Fibroblast of lung (primary cell): ENCODE measurements around the gene CIB1. TPM values are rescaled to one million over a fixed set of nuclear protein-coding genes. Genes with fewer than 3 reads are reported as not detected.

Experiments
- DNase-seq, 2 donors: peaks; one replicate each; pipeline versions ENCODE4 v3.0.0 to v3.0.0-alpha.2; 2010; ENCODE audit warnings: low read depth in 2 of 2
- H2AFZ ChIP-seq: 2 replicates; pipeline ENCODE4 v1.5.1; 2012; ENCODE audit warnings: low read length, control low read depth, inconsistent platforms
- H3K27ac ChIP-seq: 2 replicates; pipeline ENCODE4 v1.5.1; 2011; ENCODE audit warnings: low read length, control low read depth; ENCODE audit not compliant: insufficient read depth
- H3K27me3 ChIP-seq: 2 replicates; pipeline ENCODE4 v1.5.1; 2011; ENCODE audit warnings: mild to moderate bottlenecking, low read length; ENCODE audit not compliant: control insufficient read depth, insufficient read depth
- H3K36me3 ChIP-seq: 2 replicates; pipeline ENCODE4 v1.5.1; 2011; ENCODE audit warnings: low read length; ENCODE audit not compliant: control insufficient read depth, insufficient read depth
- H3K4me1 ChIP-seq: 2 replicates; pipeline ENCODE4 v1.5.1; 2011; ENCODE audit warnings: low read length; ENCODE audit not compliant: control insufficient read depth, insufficient read depth; ENCODE audit errors: extremely low read depth
- H3K4me2 ChIP-seq: 2 replicates; pipeline ENCODE4 v1.5.1; 2011; ENCODE audit warnings: low read length, control low read depth; ENCODE audit not compliant: insufficient read depth; ENCODE audit errors: extremely low read depth
- H3K4me3 ChIP-seq, 4 experiments: fragments of 200-600 bp in 1 of 4; sonication (generic) in 1 of 4; replicated peaks in 1 of 4; 2 replicates each; pipeline ENCODE4 v1.5.1; 2011 to 2016; ENCODE audit warnings: low read length in 4 of 4, low read depth in 3 of 4, mild to moderate bottlenecking in 3 of 4, control low read depth in 2 of 4, inconsistent platforms in 1 of 4, mixed read lengths in 1 of 4; ENCODE audit not compliant: insufficient read depth in 1 of 4; ENCODE audit errors: control extremely low read depth in 1 of 4
- H3K79me2 ChIP-seq: 2 replicates; pipeline ENCODE4 v1.5.1; 2012; ENCODE audit warnings: mild to moderate bottlenecking, low read length, inconsistent platforms; ENCODE audit not compliant: control insufficient read depth, insufficient read depth
- H3K9ac ChIP-seq: 2 replicates; pipeline ENCODE4 v1.5.1; 2011; ENCODE audit warnings: mild to moderate bottlenecking, low read length, control low read depth; ENCODE audit not compliant: insufficient read depth
- H3K9me3 ChIP-seq: 2 replicates; pipeline ENCODE4 v1.5.1; 2012; ENCODE audit warnings: low read depth, low read length; ENCODE audit not compliant: control insufficient read depth, insufficient read depth
- H4K20me1 ChIP-seq: 2 replicates; pipeline ENCODE4 v1.5.1; 2011; ENCODE audit warnings: low read length; ENCODE audit not compliant: control insufficient read depth, insufficient read depth; ENCODE audit errors: extremely low read depth
- CTCF ChIP-seq, 2 donors: IDR thresholded peaks in 1 of 2; conservative IDR thresholded peaks in 1 of 2; 1 replicate in 1 of 2; 2 replicates in 1 of 2; pipeline ENCODE4 v1.5.1; 2011 to 2012; ENCODE audit warnings: low read length in 2 of 2, control low read depth in 1 of 2, inconsistent platforms in 1 of 2, low read depth in 1 of 2, mild to moderate bottlenecking in 1 of 2
- EZH2 ChIP-seq: IDR thresholded peaks from 2 replicates; pipeline ENCODE4 v1.5.1; 2012; ENCODE audit warnings: low read length, control low read depth, mild to moderate bottlenecking; ENCODE audit errors: missing control alignments
- polyA plus RNA-seq, 2 donors: library from polyadenylated mRNA; depleted of rRNA in 1 of 2; stranded (reverse) in 1 of 2; unstranded in 1 of 2; fragments of >200 nt; gene quantifications; 2 replicates each; pipeline ENCODE4 v1.2.1, GENCODE V29; 2011 to 2012; ENCODE audit warnings: missing spikeins in 1 of 2
- total RNA-seq: library from RNA; depleted of rRNA; stranded (reverse); fragments of >200 nt; gene quantifications from 2 replicates; pipeline ENCODE4 v1.2.1, GENCODE V29; 2014

CIB1 gene
- total and polyA plus RNA-seq, 2 donors (not counting 1 experiment from before 2014, with no cell fraction given) = 27.7 to 42.7 TPM

- Histone ChIP-seq H3K79me2 (no peaks in the 10 kb centered on the region), H3K4me3 (no peak overlapping the region), H3K27me3 (no peaks in the 10 kb centered on the region), H3K27ac (no peak overlapping the region), H3K9ac (no peak overlapping the region), H3K4me2 (no peak overlapping the region), H2AFZ (no peak overlapping the region), H3K36me3 (no peaks in the 10 kb centered on the region), H4K20me1 (no peaks in the 10 kb centered on the region), H3K4me1 (no peaks in the 10 kb centered on the region), H3K9me3 (no peaks in the 10 kb centered on the region)
- TF ChIP-seq EZH2 (no peak), CTCF (conservative IDR thresholded peaks at IDR 0.05 in 1 of 2, IDR thresholded peaks at IDR 0.05 in 1 of 2; ENCODE audit: low read depth in 1 of 2, low read length in 2 of 2) (no peak)
- no peak for DNase-seq
Observed at GRCh38 chr15:90240856-90241255, 7.1 kb upstream of the CIB1 start.

- H3K79me2 ChIP-seq = no peaks in the 10 kb centered on the region
- no peaks in the 10 kb centered on the region for H3K4me1 ChIP-seq
- no peak overlapping the region for H3K27ac ChIP-seq
- H3K27me3 ChIP-seq = no peaks in the 10 kb centered on the region
- H4K20me1 ChIP-seq = no peaks in the 10 kb centered on the region
- no peak overlapping the region for H2AFZ ChIP-seq
- H3K36me3 ChIP-seq = no peaks in the 10 kb centered on the region
- TF ChIP-seq CTCF (conservative IDR thresholded peaks at IDR 0.05 in 1 of 2, IDR thresholded peaks at IDR 0.05 in 1 of 2; ENCODE audit: low read depth in 1 of 2, low read length in 2 of 2) = no peak
- TF ChIP-seq EZH2 = no peak
- no peak overlapping the region for H3K4me2 ChIP-seq
- H3K4me3 ChIP-seq = no peak overlapping the region
- no peak for DNase-seq
- no peaks in the 10 kb centered on the region for H3K9me3 ChIP-seq
- no peak overlapping the region for H3K9ac ChIP-seq
Observed at GRCh38 chr15:90239371-90239770, 5.6 kb upstream of the CIB1 start.

- DNase-seq = peak; percentile 19 to 21
- H4K20me1 ChIP-seq = no peaks in the 10 kb centered on the region
- peaks cover 9% of the 10 kb centered on the region for H3K79me2 ChIP-seq
- H2AFZ ChIP-seq = peak within 1 kb of the TSS; percentile 73
- H3K36me3 ChIP-seq = peaks cover 7% of the 10 kb centered on the region
- TF ChIP-seq CTCF (conservative IDR thresholded peaks at IDR 0.05 in 1 of 2, IDR thresholded peaks at IDR 0.05 in 1 of 2; ENCODE audit: low read depth in 1 of 2, low read length in 2 of 2) (no peak), EZH2 (no peak)
- no peaks in the 10 kb centered on the region for H3K27me3 ChIP-seq
- no peaks in the 10 kb centered on the region for H3K9me3 ChIP-seq
- H3K4me3 ChIP-seq = peak within 1 kb of the TSS; percentile 77 to 93 (median 85)
- peaks cover 4% of the 10 kb centered on the region for H3K4me1 ChIP-seq
- H3K9ac ChIP-seq = peak within 1 kb of the TSS; percentile 88
- H3K4me2 ChIP-seq = peak within 1 kb of the TSS; percentile 98
- H3K27ac ChIP-seq = peak within 1 kb of the TSS; percentile 95
Observed at GRCh38 chr15:90234096-90234988, 601 bp upstream of the CIB1 start, which contains the start of gene GDPGP1. GDPGP1 (plus strand) TSS chr15:90234209; CDS start chr15:90240909, 6,700 bp downstream.
